ENCODE measurements around the gene CORO2A. TPM values are rescaled to one million over a fixed set of nuclear protein-coding genes. Genes with fewer than 3 reads are reported as not detected.

Gene CORO2A
- total and polyA plus RNA-seq, 2 donors (not counting 3 experiments of a cell fraction or from before 2014, with no cell fraction given), result 0.35 to 0.53 TPM

GRCh38 chr9:98105006-98105405 lies 87.4 kb downstream of the CORO2A start:
- Histone ChIP-seq H3K9me1 (replicated peaks; ENCODE audit: control insufficient read depth, extremely low read depth, insufficient read depth, low read length) (no peaks in the 10 kb centered on the region), H4K20me1 (replicated peaks; ENCODE audit: control insufficient read depth, extremely low read depth, insufficient read depth, low read length) (no peaks in the 10 kb centered on the region), H3K9ac (replicated peaks; ENCODE audit: extremely low read depth, insufficient read depth, low read length) (no peak overlapping the region), H3K9me3 (replicated peaks; ENCODE audit: control insufficient read depth, insufficient read depth, low read length) (no peaks in the 10 kb centered on the region), H3K79me2 (ENCODE audit: control insufficient read depth, insufficient read depth, low read length) (no peaks in the 10 kb centered on the region), H3K4me3 (replicated peaks in 1 of 3; ENCODE audit: insufficient read depth in 1 of 3, low read depth in 1 of 3, low read length in 3 of 3) (no peak overlapping the region), H3K4me1 (ENCODE audit: control insufficient read depth, extremely low read depth, insufficient read depth, low read length) (no peaks in the 10 kb centered on the region), H2AFZ (ENCODE audit: low read depth, low read length) (no peak overlapping the region), H3K4me2 (ENCODE audit: insufficient read depth, low read length) (no peak overlapping the region), H3K27me3 (ENCODE audit: control insufficient read depth in 2 of 2, insufficient read depth in 2 of 2, low read length in 2 of 2) (no peaks in the 10 kb centered on the region), H3K27ac (ENCODE audit: insufficient read depth, low read depth, low read length) (no peak overlapping the region), H3K36me3 (ENCODE audit: control insufficient read depth in 2 of 2, extremely low read depth in 1 of 2, insufficient read depth in 2 of 2, low read length in 2 of 2) (no peaks in the 10 kb centered on the region)
- no TSS peak for BruUV-seq (replicated peaks)
- FAIRE-seq (no peak), DNase-seq (ENCODE audit: low read depth, low spot score) (no peak)
- dilution Hi-C loops (cut with MboI; ENCODE audit: extremely low pct_ligation_motif_present, low sequenced_read_pairs) (no loop called here), intact Hi-C loops (cut with micrococcal nuclease) (no loop called here)
- CTCF ChIA-PET, result no interaction called here
- POLR2A ChIA-PET, result no interaction called here
- TF ChIP-seq MYC (IDR thresholded peaks at IDR 0.05; ENCODE audit: low read depth, low read length) (no peak), POLR2A (IDR thresholded peaks at IDR 0.05; ENCODE audit: low read depth, low read length) (no peak), POLR2AphosphoS5 (IDR thresholded peaks at IDR 0.05; ENCODE audit: insufficient read depth, low read depth, low read length) (no peak), GATA2 (IDR thresholded peaks at IDR 0.05; ENCODE audit: insufficient read depth, insufficient read length, low read depth, low read length) (no peak), FOS (IDR thresholded peaks at IDR 0.05; ENCODE audit: borderline replicate concordance, insufficient read depth, low read length) (no peak), EZH2 (IDR thresholded peaks at IDR 0.05; ENCODE audit: borderline replicate concordance, low read depth, low read length, severe bottlenecking) (no peak), MAX (IDR thresholded peaks at IDR 0.05; ENCODE audit: insufficient read depth, insufficient read length) (no peak), JUN (IDR thresholded peaks at IDR 0.05; ENCODE audit: borderline replicate concordance, insufficient read depth, insufficient read length, low read depth) (no peak), CTCF (IDR thresholded peaks at IDR 0.05; ENCODE audit: extremely low read depth in 1 of 2, insufficient read depth in 1 of 2, low read depth in 1 of 2, low read length in 2 of 2) (no peak)
